ENCODE measurements around the gene TM4SF5.

DNA sequence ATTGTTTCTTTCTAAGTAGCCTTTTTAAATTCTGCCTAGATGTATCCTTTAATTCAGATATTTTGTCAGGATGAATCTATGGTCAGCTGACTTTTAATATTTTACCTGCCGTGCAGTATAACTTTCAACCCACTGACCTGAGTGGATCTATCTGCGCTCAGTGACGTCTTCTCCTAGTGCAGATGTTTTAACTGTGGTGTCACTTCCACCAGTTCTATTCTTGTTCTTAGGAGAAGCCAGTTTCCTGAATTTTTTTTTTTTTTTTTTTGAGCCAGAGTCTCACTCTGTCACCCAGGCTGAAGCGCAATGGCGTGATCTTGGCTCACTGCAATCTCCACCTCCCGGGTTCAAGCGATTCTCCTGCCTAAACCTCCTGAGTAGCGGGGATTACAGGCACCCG, 5.0 kb upstream of the TM4SF5 start:
- TF ChIP-seq, protein P1, sequence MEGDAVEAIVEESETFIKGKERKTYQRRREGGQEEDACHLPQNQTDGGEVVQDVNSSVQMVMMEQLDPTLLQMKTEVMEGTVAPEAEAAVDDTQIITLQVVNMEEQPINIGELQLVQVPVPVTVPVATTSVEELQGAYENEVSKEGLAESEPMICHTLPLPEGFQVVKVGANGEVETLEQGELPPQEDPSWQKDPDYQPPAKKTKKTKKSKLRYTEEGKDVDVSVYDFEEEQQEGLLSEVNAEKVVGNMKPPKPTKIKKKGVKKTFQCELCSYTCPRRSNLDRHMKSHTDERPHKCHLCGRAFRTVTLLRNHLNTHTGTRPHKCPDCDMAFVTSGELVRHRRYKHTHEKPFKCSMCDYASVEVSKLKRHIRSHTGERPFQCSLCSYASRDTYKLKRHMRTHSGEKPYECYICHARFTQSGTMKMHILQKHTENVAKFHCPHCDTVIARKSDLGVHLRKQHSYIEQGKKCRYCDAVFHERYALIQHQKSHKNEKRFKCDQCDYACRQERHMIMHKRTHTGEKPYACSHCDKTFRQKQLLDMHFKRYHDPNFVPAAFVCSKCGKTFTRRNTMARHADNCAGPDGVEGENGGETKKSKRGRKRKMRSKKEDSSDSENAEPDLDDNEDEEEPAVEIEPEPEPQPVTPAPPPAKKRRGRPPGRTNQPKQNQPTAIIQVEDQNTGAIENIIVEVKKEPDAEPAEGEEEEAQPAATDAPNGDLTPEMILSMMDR (conservative IDR thresholded peaks at IDR 0.05), result no peak
- TF ChIP-seq ZFX (IDR thresholded peaks at IDR 0.05), result no peak

Measured in C4-2B (cell line).